H1 (cell line): ENCODE results near the gene CYTH1.

Source experiments
- EP300 ChIP-seq, 2 experiments: IDR thresholded peaks; 1 replicate in 1 of 2; 2 replicates in 1 of 2; pipeline ENCODE4 v1.6.1; 2011 to 2012; ENCODE audit warnings: low read depth in 2 of 2, low read length in 2 of 2, mild to moderate bottlenecking in 2 of 2, borderline replicate concordance in 1 of 2, inconsistent platforms in 1 of 2, moderate library complexity in 1 of 2
- NRF1 ChIP-seq: IDR thresholded peaks from 2 replicates; pipeline ENCODE4 v1.6.1; 2011; ENCODE audit warnings: mild to moderate bottlenecking, low read depth, low read length, improper control_type of control experiment
- POLR2A ChIP-seq, 2 experiments: IDR thresholded peaks; 1 replicate in 1 of 2; 2 replicates in 1 of 2; pipeline ENCODE4 v1.6.1; 2011; ENCODE audit warnings: low read depth in 2 of 2, low read length in 2 of 2, mild to moderate bottlenecking in 2 of 2; ENCODE audit errors: control extremely low read depth in 1 of 2
- SUZ12 ChIP-seq: fragments of 200-600 bp; sonication (generic); IDR thresholded peaks from 2 replicates; pipeline ENCODE4 v1.6.1; 2012; ENCODE audit warnings: mild to moderate bottlenecking, inconsistent platforms, low read length, moderate library complexity, mixed read lengths
- TF ChIP-seq, protein P1 (sequence below), 3 experiments: IDR thresholded peaks; 1 replicate in 2 of 3; 2 replicates in 1 of 3; pipeline versions ENCODE4 v1.5.1 to v1.6.1; 2011; ENCODE audit warnings: low read length in 3 of 3, mild to moderate bottlenecking in 3 of 3, inconsistent platforms in 2 of 3, low read depth in 1 of 3, moderate library complexity in 1 of 3; ENCODE audit not compliant: insufficient read depth in 1 of 3; ENCODE audit errors: control extremely low read depth in 1 of 3
- TF ChIP-seq, protein P2 (sequence below): IDR thresholded peaks from 2 replicates; pipeline ENCODE4 v1.6.1; 2012; ENCODE audit warnings: inconsistent platforms

DNA sequence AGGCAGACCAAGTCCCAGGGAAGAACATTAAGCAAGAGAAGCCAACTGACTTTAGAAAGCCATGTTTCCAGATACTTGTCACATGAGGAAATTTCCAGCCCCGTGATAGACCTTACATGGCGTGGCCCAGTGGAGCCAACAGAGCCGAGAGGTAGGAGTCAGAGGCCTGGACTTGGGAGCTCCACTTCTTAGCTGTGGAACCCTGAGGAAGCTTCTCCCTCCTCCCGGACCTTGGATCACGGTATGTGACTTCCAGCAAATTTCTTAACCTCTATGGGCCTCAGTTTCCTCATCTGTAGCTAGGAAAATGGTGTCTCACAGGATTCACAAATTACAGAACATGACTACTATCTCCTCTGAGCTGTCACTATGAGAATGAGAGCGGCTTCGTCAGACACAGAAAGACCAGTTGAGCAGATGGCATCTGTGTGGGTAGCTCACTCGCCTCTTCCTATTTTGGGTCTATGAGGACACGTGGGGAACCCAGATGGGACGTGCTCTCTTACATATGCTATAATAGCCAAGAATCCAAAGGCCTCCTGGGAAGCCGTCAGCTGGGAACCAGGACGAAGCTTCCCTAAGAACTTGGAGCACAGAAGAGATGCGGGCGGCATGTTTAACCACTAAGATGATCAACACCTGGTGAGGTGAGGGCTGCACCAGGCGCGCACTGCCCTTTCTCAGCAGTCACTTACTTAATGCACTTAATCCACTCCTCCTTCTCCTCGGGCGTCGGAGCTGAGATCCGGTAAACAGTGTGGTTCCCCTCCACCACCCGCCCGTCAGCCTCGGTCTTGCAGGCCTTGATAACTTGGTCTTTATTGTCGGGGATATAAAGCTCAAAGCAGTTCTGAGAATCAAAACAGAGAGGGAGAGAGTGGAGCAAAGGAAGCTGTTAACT, 102.3 kb downstream of the CYTH1 start:
- no peak for TF ChIP-seq EP300 (IDR thresholded peaks at IDR 0.05; ENCODE audit: borderline replicate concordance in 1 of 2, low read depth in 2 of 2, low read length in 2 of 2)
- TF ChIP-seq, protein P1, sequence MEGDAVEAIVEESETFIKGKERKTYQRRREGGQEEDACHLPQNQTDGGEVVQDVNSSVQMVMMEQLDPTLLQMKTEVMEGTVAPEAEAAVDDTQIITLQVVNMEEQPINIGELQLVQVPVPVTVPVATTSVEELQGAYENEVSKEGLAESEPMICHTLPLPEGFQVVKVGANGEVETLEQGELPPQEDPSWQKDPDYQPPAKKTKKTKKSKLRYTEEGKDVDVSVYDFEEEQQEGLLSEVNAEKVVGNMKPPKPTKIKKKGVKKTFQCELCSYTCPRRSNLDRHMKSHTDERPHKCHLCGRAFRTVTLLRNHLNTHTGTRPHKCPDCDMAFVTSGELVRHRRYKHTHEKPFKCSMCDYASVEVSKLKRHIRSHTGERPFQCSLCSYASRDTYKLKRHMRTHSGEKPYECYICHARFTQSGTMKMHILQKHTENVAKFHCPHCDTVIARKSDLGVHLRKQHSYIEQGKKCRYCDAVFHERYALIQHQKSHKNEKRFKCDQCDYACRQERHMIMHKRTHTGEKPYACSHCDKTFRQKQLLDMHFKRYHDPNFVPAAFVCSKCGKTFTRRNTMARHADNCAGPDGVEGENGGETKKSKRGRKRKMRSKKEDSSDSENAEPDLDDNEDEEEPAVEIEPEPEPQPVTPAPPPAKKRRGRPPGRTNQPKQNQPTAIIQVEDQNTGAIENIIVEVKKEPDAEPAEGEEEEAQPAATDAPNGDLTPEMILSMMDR (IDR thresholded peaks at IDR 0.05; ENCODE audit: control extremely low read depth in 1 of 3, insufficient read depth in 1 of 3, low read depth in 1 of 3, low read length in 3 of 3) = no peak
- no peak for TF ChIP-seq SUZ12
- no peak for TF ChIP-seq NRF1
- no peak for TF ChIP-seq POLR2A (IDR thresholded peaks at IDR 0.05; ENCODE audit: control extremely low read depth in 1 of 2, low read depth in 2 of 2, low read length in 2 of 2)
- TF ChIP-seq, protein P2, sequence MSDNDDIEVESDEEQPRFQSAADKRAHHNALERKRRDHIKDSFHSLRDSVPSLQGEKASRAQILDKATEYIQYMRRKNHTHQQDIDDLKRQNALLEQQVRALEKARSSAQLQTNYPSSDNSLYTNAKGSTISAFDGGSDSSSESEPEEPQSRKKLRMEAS = no peak
